GM12878 (cell line): ENCODE data around the gene ZBTB42. TPM values are rescaled to one million over a fixed set of nuclear protein-coding genes. Genes with fewer than 3 reads are reported as not detected.

Experiments
- ATAC-seq: fragments of 200-7000 bp; cut with Tn5 transposase; 3 replicates; pipeline ENCODE4 v1.9.1; 2020; ENCODE audit warnings: mild to moderate bottlenecking, moderate library complexity
- BruUV-seq: library from RNA; stranded (reverse); fragments of 400-500 nt; replicated peaks from 2 replicates; lab custom pipeline; 2021; lab: Mats Ljungman, UMichigan
- CTCF ChIA-PET: fragments of 300-600 bp; sonication (Branson Sonifier 250); formaldehyde crosslinking; extraction: SDS; loops from one replicate; lab custom pipeline; 2021; ENCODE audit warnings: inconsistent platforms; lab: Yijun Ruan, JAX
- POLR2A ChIA-PET: fragments of 350-600 bp; formaldehyde crosslinking; extraction: SDS; loops from one replicate; lab custom pipeline; 2021; ENCODE audit warnings: inconsistent platforms; lab: Charles Lee
- RAD21 ChIA-PET: fragments of 300-600 bp; sonication (Branson Sonifier 250); formaldehyde crosslinking; loops from one replicate; lab custom pipeline; 2023; ENCODE audit warnings: antibody characterized with exemption; ENCODE audit not compliant: unreplicated experiment; lab: Charles Lee
- SMC1A ChIA-PET: fragments of 300-600 bp; sonication (Branson Sonifier 250); formaldehyde crosslinking; loops from one replicate; lab custom pipeline; 2023; ENCODE audit not compliant: unreplicated experiment, uncharacterized antibody; lab: Charles Lee
- DNase-seq: peaks from one replicate; pipeline ENCODE4 v3.0.0-alpha.2; 2011; ENCODE audit warnings: low read depth, low spot score
- FAIRE-seq: peaks from 3 replicates; lab custom pipeline; 2011; peaks lifted over from hg19 to GRCh38; lab: Jason Lieb, UNC
- H2AFZ ChIP-seq: 2 replicates; pipeline ENCODE4 v1.6.0; 2011; ENCODE audit warnings: low read depth, low read length, control low read depth; ENCODE audit not compliant: control insufficient read depth
- H3K27ac ChIP-seq: 2 replicates; pipeline ENCODE4 v1.5.1; 2011; ENCODE audit warnings: control low read depth; ENCODE audit not compliant: control insufficient read depth, insufficient read depth
- H3K27me3 ChIP-seq, 2 experiments: replicated peaks in 1 of 2; 2 replicates each; pipeline versions ENCODE4 v1.6.0 to v1.6.1; 2011; ENCODE audit warnings: low read length in 1 of 2; ENCODE audit not compliant: control insufficient read depth in 2 of 2, insufficient read depth in 2 of 2
- H3K36me3 ChIP-seq, 2 experiments: 2 replicates each; pipeline ENCODE4 v1.5.1; 2011; ENCODE audit warnings: low read length in 1 of 2; ENCODE audit not compliant: control insufficient read depth in 2 of 2, insufficient read depth in 2 of 2
- H3K4me1 ChIP-seq: 2 replicates; pipeline ENCODE4 v1.6.1; 2011; ENCODE audit warnings: mild to moderate bottlenecking, low read length, moderate library complexity, mixed read lengths; ENCODE audit not compliant: control insufficient read depth, insufficient read depth
- H3K4me2 ChIP-seq: 2 replicates; pipeline ENCODE4 v1.6.0; 2011; ENCODE audit warnings: control low read depth; ENCODE audit not compliant: control insufficient read depth, insufficient read depth
- H3K4me3 ChIP-seq: fragments of 200-600 bp; sonication (generic); 2 replicates; pipeline ENCODE4 v1.5.1; 2016
- H3K79me2 ChIP-seq: 2 replicates; pipeline ENCODE4 v1.6.0; 2011; ENCODE audit warnings: low read length; ENCODE audit not compliant: control insufficient read depth, insufficient read depth
- H3K9ac ChIP-seq: 2 replicates; pipeline ENCODE4 v1.8.0; 2011; ENCODE audit warnings: low read length, control low read depth, mixed read lengths; ENCODE audit not compliant: control insufficient read depth, insufficient read depth
- H3K9me3 ChIP-seq: replicated peaks from 3 replicates; pipeline ENCODE4 v1.5.1; 2011; ENCODE audit warnings: mild to moderate bottlenecking, low read length; ENCODE audit not compliant: control insufficient read depth, insufficient read depth
- H4K20me1 ChIP-seq: 2 replicates; pipeline ENCODE4 v1.6.0; 2011; ENCODE audit not compliant: control insufficient read depth, insufficient read depth
- BCL11A ChIP-seq: IDR thresholded peaks from 2 replicates; pipeline ENCODE4 v1.6.1; 2011; ENCODE audit warnings: low read depth, low read length
- CHD4 ChIP-seq: fragments of 200-600 bp; sonication (generic); IDR thresholded peaks from 2 replicates; pipeline ENCODE4 v1.6.1; 2016; ENCODE audit warnings: mild to moderate bottlenecking
- HDAC6 ChIP-seq: fragments of 200-600 bp; sonication (generic); IDR thresholded peaks from one replicate; pipeline ENCODE4 v1.8.0; 2017; ENCODE audit warnings: antibody characterized with exemption; ENCODE audit not compliant: unreplicated experiment
- JUNB ChIP-seq: IDR thresholded peaks from 2 replicates; pipeline ENCODE4 v1.6.1; 2016; ENCODE audit warnings: antibody characterized with exemption, mild to moderate bottlenecking
- MEF2B ChIP-seq: fragments of 450-650 bp; IDR thresholded peaks from 2 replicates; pipeline ENCODE4 v1.6.1; 2018; ENCODE audit warnings: mild to moderate bottlenecking, moderate library complexity; ENCODE audit not compliant: partially characterized antibody, poor library complexity, severe bottlenecking
- POLR2A ChIP-seq: IDR thresholded peaks from 2 replicates; pipeline ENCODE4 v1.6.1; 2011; ENCODE audit warnings: low read depth, mild to moderate bottlenecking, low read length
- SPI1 ChIP-seq: IDR thresholded peaks from 2 replicates; pipeline ENCODE4 v1.6.1; 2011; ENCODE audit warnings: low read depth, mild to moderate bottlenecking, low read length, moderate library complexity, borderline replicate concordance; ENCODE audit not compliant: insufficient read depth
- SUPT20H ChIP-seq: IDR thresholded peaks from 2 replicates; pipeline ENCODE4 v1.6.1; 2011; ENCODE audit warnings: low read depth, mild to moderate bottlenecking, low read length, moderate library complexity, borderline replicate concordance; ENCODE audit not compliant: control insufficient read depth
- TAF1 ChIP-seq: IDR thresholded peaks from 2 replicates; pipeline ENCODE4 v1.6.1; 2011; ENCODE audit warnings: mild to moderate bottlenecking, low read depth, low read length, borderline replicate concordance
- YBX1 ChIP-seq: fragments of 450-650 bp; IDR thresholded peaks from 2 replicates; pipeline ENCODE4 v1.6.1; 2016; ENCODE audit warnings: antibody characterized with exemption
- WGBS: methylation state at CpG from one replicate; pipeline ENCODE4 v1.1.6; 2016; ENCODE audit warnings: low lambda C conversion rate; ENCODE audit not compliant: insufficient replicate concordance, insufficient coverage; ENCODE audit errors: missing lambda C conversion rate; 5-methylcytosine and 5-hydroxymethylcytosine counted together
- in situ Hi-C: fragments of 300-500 bp; cut with MboI; formaldehyde crosslinking; loops from 9 replicates; pipeline ENCODE4 v1.14.3; 2018; ENCODE audit warnings: mixed read lengths
- intact Hi-C: fragments of 100-400 bp; cut with micrococcal nuclease; formaldehyde crosslinking; loops from one replicate; pipeline ENCODE4 v1.14.2; 2022; ENCODE audit not compliant: unreplicated experiment
- polyA plus RNA-seq, 11 experiments: library from polyadenylated mRNA; depleted of rRNA in 4 of 11; unstranded in 6 of 11; stranded (reverse) in 5 of 11; fragments of >200 nt; fragmentation: Nextera tagmentation in 4 of 11; fragmentation: Illumina TruSeq in 1 of 11; extraction: Ambion mirVana in 4 of 11; extraction: Trizol in 1 of 11; gene quantifications; 1 replicate in 1 of 11; 2 replicates in 10 of 11; pipeline versions ENCODE4 v1.2.1 to v1.2.3, GENCODE V29; 2011 to 2016; ENCODE audit warnings: inconsistent platforms in 2 of 11, missing spikeins in 2 of 11, low read depth in 1 of 11
- total RNA-seq, 4 experiments: library from RNA; depleted of rRNA in 3 of 4; stranded (reverse); fragments of >200 nt in 3 of 4; fragmentation: Illumina TruSeq in 1 of 4; extraction: Trizol in 1 of 4; gene quantifications; 2 replicates each; pipeline versions ENCODE4 v1.2.1 to v1.2.3, GENCODE V29; 2013 to 2021
- TF ChIP-seq, protein P1 (sequence below): IDR thresholded peaks from 2 replicates; pipeline ENCODE4 v1.6.1; 2011; ENCODE audit warnings: borderline replicate concordance, low read depth, mild to moderate bottlenecking, moderate library complexity, mixed read lengths, low read length; ENCODE audit not compliant: insufficient read depth; ENCODE audit errors: extremely low read length
- TF ChIP-seq, protein P2 (sequence below): fragments of 450-650 bp; IDR thresholded peaks from 2 replicates; pipeline ENCODE4 v1.6.1; 2017; ENCODE audit warnings: mild to moderate bottlenecking, moderate library complexity

The ZBTB42 gene
- total and polyA plus RNA-seq, 10 of the 15 experiments (the other 5 are each of a cell fraction or from before 2014, with no cell fraction given): 0.05 to 1.2 (median 0.37) TPM; not detected in 2

DNA sequence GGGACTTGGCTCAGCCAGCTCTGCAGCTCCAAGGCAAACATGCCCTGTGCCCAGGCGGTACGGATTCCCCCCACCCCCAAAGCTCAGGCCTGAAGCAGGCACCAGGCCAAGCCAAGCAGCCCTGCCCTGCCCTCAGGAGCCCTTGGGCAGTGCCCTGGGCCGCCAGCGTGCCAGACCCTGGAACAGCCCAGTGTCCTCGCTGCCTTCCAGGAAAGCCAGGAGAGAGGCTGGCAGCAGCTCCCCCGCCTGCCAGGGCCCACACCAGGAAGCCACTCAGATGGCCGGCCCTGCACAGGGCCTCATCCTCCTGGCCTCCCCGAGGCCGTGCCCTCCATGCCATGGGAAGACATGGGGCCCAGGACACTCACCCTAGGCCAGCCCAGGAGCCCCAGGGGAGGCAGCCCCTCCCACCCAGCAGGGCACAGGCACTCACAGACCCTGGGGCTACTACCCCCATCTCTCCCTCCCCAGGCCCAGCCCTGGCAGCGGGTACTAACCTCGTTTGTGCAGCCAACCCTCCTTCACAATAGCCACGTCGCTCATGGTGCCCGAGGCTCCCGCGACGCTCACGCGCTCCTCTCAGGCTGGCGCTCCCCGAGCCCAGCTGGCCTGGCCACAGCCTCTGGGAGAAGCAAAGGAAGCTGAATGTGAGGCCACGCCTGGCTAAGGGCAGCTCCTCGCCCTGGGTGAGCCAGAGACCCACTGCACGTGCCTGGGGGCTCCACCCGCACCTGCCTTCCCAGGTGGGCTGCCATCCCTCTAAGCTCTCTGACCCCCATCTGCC is 8.6 kb upstream of the ZBTB42 start:
- POLR2A ChIA-PET: no interaction called here
- RAD21 ChIA-PET: no interaction called here
- H3K79me2 ChIP-seq: peaks cover 26% of the 10 kb centered on the region
- H3K4me3 ChIP-seq: no peak overlapping the region
- peaks cover 19% of the 10 kb centered on the region for H3K4me1 ChIP-seq
- WGBS: 93% methylated on average over 25 of the region's 25 CpGs
- H3K36me3 ChIP-seq: peaks cover 0 to 8% of the 10 kb centered on the region in 2 experiments; a peak in 2 of 4 replicates
- FAIRE-seq: no peak
- TF ChIP-seq POLR2A: no peak
- TF ChIP-seq, protein P1, sequence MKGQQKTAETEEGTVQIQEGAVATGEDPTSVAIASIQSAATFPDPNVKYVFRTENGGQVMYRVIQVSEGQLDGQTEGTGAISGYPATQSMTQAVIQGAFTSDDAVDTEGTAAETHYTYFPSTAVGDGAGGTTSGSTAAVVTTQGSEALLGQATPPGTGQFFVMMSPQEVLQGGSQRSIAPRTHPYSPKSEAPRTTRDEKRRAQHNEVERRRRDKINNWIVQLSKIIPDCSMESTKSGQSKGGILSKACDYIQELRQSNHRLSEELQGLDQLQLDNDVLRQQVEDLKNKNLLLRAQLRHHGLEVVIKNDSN: no peak
- no peak for TF ChIP-seq YBX1
- TF ChIP-seq TAF1: no peak
- TF ChIP-seq MEF2B: no peak
- TF ChIP-seq, protein P2, sequence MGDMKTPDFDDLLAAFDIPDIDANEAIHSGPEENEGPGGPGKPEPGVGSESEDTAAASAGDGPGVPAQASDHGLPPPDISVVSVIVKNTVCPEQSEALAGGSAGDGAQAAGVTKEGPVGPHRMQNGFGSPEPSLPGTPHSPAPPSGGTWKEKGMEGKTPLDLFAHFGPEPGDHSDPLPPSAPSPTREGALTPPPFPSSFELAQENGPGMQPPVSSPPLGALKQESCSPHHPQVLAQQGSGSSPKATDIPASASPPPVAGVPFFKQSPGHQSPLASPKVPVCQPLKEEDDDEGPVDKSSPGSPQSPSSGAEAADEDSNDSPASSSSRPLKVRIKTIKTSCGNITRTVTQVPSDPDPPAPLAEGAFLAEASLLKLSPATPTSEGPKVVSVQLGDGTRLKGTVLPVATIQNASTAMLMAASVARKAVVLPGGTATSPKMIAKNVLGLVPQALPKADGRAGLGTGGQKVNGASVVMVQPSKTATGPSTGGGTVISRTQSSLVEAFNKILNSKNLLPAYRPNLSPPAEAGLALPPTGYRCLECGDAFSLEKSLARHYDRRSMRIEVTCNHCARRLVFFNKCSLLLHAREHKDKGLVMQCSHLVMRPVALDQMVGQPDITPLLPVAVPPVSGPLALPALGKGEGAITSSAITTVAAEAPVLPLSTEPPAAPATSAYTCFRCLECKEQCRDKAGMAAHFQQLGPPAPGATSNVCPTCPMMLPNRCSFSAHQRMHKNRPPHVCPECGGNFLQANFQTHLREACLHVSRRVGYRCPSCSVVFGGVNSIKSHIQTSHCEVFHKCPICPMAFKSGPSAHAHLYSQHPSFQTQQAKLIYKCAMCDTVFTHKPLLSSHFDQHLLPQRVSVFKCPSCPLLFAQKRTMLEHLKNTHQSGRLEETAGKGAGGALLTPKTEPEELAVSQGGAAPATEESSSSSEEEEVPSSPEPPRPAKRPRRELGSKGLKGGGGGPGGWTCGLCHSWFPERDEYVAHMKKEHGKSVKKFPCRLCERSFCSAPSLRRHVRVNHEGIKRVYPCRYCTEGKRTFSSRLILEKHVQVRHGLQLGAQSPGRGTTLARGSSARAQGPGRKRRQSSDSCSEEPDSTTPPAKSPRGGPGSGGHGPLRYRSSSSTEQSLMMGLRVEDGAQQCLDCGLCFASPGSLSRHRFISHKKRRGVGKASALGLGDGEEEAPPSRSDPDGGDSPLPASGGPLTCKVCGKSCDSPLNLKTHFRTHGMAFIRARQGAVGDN: no peak
- no peak for TF ChIP-seq HDAC6
- TF ChIP-seq CHD4: no peak
- TF ChIP-seq SPI1: no peak
- TF ChIP-seq JUNB: no peak
- no peak for TF ChIP-seq SUPT20H
- TF ChIP-seq BCL11A: no peak
- TF ChIP-seq, all 136 proteins: peak for 0
- Histone ChIP-seq H3K27ac (no peak overlapping the region), H3K4me2 (no peak overlapping the region), H3K9ac (no peak overlapping the region), H3K27me3 (no peaks in the 10 kb centered on the region), H3K9me3 (no peaks in the 10 kb centered on the region), H4K20me1 (peaks cover 3% of the 10 kb centered on the region; the same call in 1 of the 2 replicates), H2AFZ (no peak overlapping the region)
- ChIA-PET CTCF (interaction anchor here (0.6 kb wide), 1 partner anchor 1228 kb away, joined by 4 read pairs; no protein-coding TSS in a partner anchor), SMC1A (no interaction called here)
- no TSS peak for BruUV-seq
- intact Hi-C loops (no loop called here), in situ Hi-C loops (no loop called here)
- DNase-seq: no peak
- no peak for ATAC-seq
